H7 (cell line): Measurements from ENCODE around the gene ERO1A. TPM values are rescaled to one million over a fixed set of nuclear protein-coding genes. Genes with fewer than 3 reads are reported as not detected.
A peak's percentile ranks its signal among the peaks of the same experiment; 100 is the strongest.

Source experiments
- DNase-seq: peaks from one replicate; pipeline ENCODE4 v3.0.0; 2012
- H3K27me3 ChIP-seq: 2 replicates; pipeline ENCODE4 v1.6.0; 2011; ENCODE audit warnings: mild to moderate bottlenecking, low read length; ENCODE audit not compliant: control insufficient read depth, insufficient read depth
- H3K36me3 ChIP-seq: replicated peaks from 2 replicates; pipeline ENCODE4 v1.5.1; 2011; ENCODE audit warnings: low read length; ENCODE audit not compliant: control insufficient read depth, insufficient read depth
- H3K4me3 ChIP-seq: 2 replicates; pipeline ENCODE4 v1.5.1; 2011; ENCODE audit warnings: low read depth, mild to moderate bottlenecking, control low read depth, low read length, moderate library complexity; ENCODE audit not compliant: insufficient read depth
- total RNA-seq: library from RNA; depleted of rRNA; stranded (reverse); fragments of >200 nt; shearing (Covaris generic); gene quantifications from 2 replicates; pipeline ENCODE4 v1.2.3, GENCODE V29; 2014

ERO1A gene
- total RNA-seq, 1 experiment from 2014 or later, result 24.6 TPM

- Histone ChIP-seq H3K27me3 (no peaks in the 10 kb centered on the region), H3K36me3 (peaks cover 22% of the 10 kb centered on the region), H3K4me3 (no peak overlapping the region)
- DNase-seq, result no peak
These were observed 20.8 kb upstream of the ERO1A start for GRCh38 chr14:52716155-52716554.

GRCh38 chr14:52711666-52712065 is 16.3 kb upstream of the ERO1A start:
- Histone ChIP-seq H3K36me3 (peaks cover 23% of the 10 kb centered on the region), H3K27me3 (no peaks in the 10 kb centered on the region), H3K4me3 (no peak overlapping the region)
- no peak for DNase-seq

GRCh38 chr14:52706724-52707706 is 11.7 kb upstream of the ERO1A start, which contains the start of gene PSMC6:
Gene PSMC6 (plus strand): TSS chr14:52707200. CDS start chr14:52707220, 20 bp downstream.
- no peaks in the 10 kb centered on the region for H3K27me3 ChIP-seq
- peaks cover 13% of the 10 kb centered on the region for H3K36me3 ChIP-seq
- peak; percentile 95 for DNase-seq
- H3K4me3 ChIP-seq, result peak within 1 kb of the TSS; percentile 75

GRCh38 chr14:52706286-52706685 is 10.9 kb upstream of the ERO1A start:
- DNase-seq, result no peak
- H3K4me3 ChIP-seq, result no peak overlapping the region
- no peaks in the 10 kb centered on the region for H3K27me3 ChIP-seq
- H3K36me3 ChIP-seq, result peaks cover 13% of the 10 kb centered on the region

- peaks cover under 1% of the 10 kb centered on the region; the same call in 1 of the 2 replicates for H3K36me3 ChIP-seq
- H3K4me3 ChIP-seq, result no peak overlapping the region
- H3K27me3 ChIP-seq, result no peaks in the 10 kb centered on the region
- DNase-seq, result no peak
These were observed 8.3 kb upstream of the ERO1A start for GRCh38 chr14:52703664-52704063.

GRCh38 chr14:52703225-52703624 is 7.9 kb upstream of the ERO1A start:
- Histone ChIP-seq H3K36me3 (no peaks in the 10 kb centered on the region), H3K4me3 (no peak overlapping the region), H3K27me3 (no peaks in the 10 kb centered on the region)
- DNase-seq, result no peak

- H3K36me3 ChIP-seq, result no peaks in the 10 kb centered on the region
- no peak overlapping the region for H3K4me3 ChIP-seq
- no peak for DNase-seq
- no peaks in the 10 kb centered on the region; the same call in 1 of the 2 replicates for H3K27me3 ChIP-seq
These were observed 5.9 kb upstream of the ERO1A start for GRCh38 chr14:52701223-52701622.

GRCh38 chr14:52700701-52701172 is 5.4 kb upstream of the ERO1A start:
- no peak for DNase-seq
- Histone ChIP-seq H3K27me3 (no peaks in the 10 kb centered on the region; the same call in 1 of the 2 replicates), H3K4me3 (no peak overlapping the region), H3K36me3 (no peaks in the 10 kb centered on the region)

GRCh38 chr14:52694761-52695480 is 437 bp downstream of the ERO1A start:
- DNase-seq, result peak; percentile 35
- peak overlapping the region; percentile 92 for H3K4me3 ChIP-seq
- H3K36me3 ChIP-seq, result no peaks in the 10 kb centered on the region
- H3K27me3 ChIP-seq, result peaks cover 11% of the 10 kb centered on the region

- H3K4me3 ChIP-seq, result no peak overlapping the region
- no peak for DNase-seq
- peaks cover 11% of the 10 kb centered on the region for H3K27me3 ChIP-seq
- no peaks in the 10 kb centered on the region for H3K36me3 ChIP-seq
These were observed 1.8 kb downstream of the ERO1A start for GRCh38 chr14:52693532-52693931.

- H3K27me3 ChIP-seq, result peaks cover 11% of the 10 kb centered on the region
- no peak for DNase-seq
- no peaks in the 10 kb centered on the region for H3K36me3 ChIP-seq
- no peak overlapping the region for H3K4me3 ChIP-seq
These were observed 2.3 kb downstream of the ERO1A start for GRCh38 chr14:52693036-52693435.

- Histone ChIP-seq H3K4me3 (no peak overlapping the region), H3K36me3 (no peaks in the 10 kb centered on the region)
These were observed 3.0 kb downstream of the ERO1A start for GRCh38 chr14:52692248-52692962.

GRCh38 chr14:52690983-52691760 is 4.2 kb downstream of the ERO1A start:
- Histone ChIP-seq H3K4me3 (no peak overlapping the region), H3K27me3 (peaks cover 11% of the 10 kb centered on the region)

More at GRCh38 chr14:52692248-52692962, 3.0 kb downstream of the ERO1A start:
- peaks cover 11% of the 10 kb centered on the region for H3K27me3 ChIP-seq
- DNase-seq, result no peak

More at GRCh38 chr14:52690983-52691760, 4.2 kb downstream of the ERO1A start:
- no peaks in the 10 kb centered on the region for H3K36me3 ChIP-seq
- no peak for DNase-seq
